ENCODE results near the gene NUP210.

NUP210 gene

GRCh38 chr3:13275376-13276005 is 144.6 kb downstream of the NUP210 start:
- no peak for DNase-seq (ENCODE audit: low read depth)

- no peak for DNase-seq (ENCODE audit: low read depth)
Measured at GRCh38 chr3:13274551-13275332, 145.4 kb downstream of the NUP210 start.

- no peak for DNase-seq (ENCODE audit: low read depth)
Measured at GRCh38 chr3:13274125-13274524, 146.0 kb downstream of the NUP210 start.

- no peak for DNase-seq (ENCODE audit: low read depth)
Measured at GRCh38 chr3:13273604-13274105, 146.5 kb downstream of the NUP210 start.

GRCh38 chr3:13272831-13273603 is 147.1 kb downstream of the NUP210 start:
- no peak for DNase-seq (ENCODE audit: low read depth)

GRCh38 chr3:13269711-13270378 is 150.3 kb downstream of the NUP210 start:
- DNase-seq (ENCODE audit: low read depth), result no peak

- no peak for DNase-seq (ENCODE audit: low read depth)
Measured at GRCh38 chr3:13268961-13269441, 151.1 kb downstream of the NUP210 start.

- no peak for DNase-seq (ENCODE audit: low read depth)
Measured at GRCh38 chr3:13268120-13268519, 152.0 kb downstream of the NUP210 start.

GRCh38 chr3:13266651-13267362 is 153.3 kb downstream of the NUP210 start:
- no peak for DNase-seq (ENCODE audit: low read depth)

Measured in T follicular helper cell (primary cell).